OCI-LY7 (cell line): ENCODE data around the gene AKR7A3. TPM values are rescaled to one million over a fixed set of nuclear protein-coding genes. Genes with fewer than 3 reads are reported as not detected.

Experiments used
- BruUV-seq: library from RNA; stranded (reverse); fragments of 400-500 nt; replicated peaks from 2 replicates; lab custom pipeline; 2021; lab: Mats Ljungman, UMichigan
- CTCF ChIA-PET: fragments of 300-600 bp; sonication (Branson Sonifier 250); formaldehyde crosslinking; loops from one replicate; lab custom pipeline; 2022; ENCODE audit warnings: antibody characterized with exemption; ENCODE audit not compliant: unreplicated experiment; lab: Charles Lee
- POLR2A ChIA-PET: fragments of 300-600 bp; sonication (Branson Sonifier 250); formaldehyde crosslinking; loops from one replicate; lab custom pipeline; 2022; ENCODE audit warnings: antibody characterized with exemption; lab: Charles Lee
- DNase-seq: peaks from one replicate; pipeline ENCODE4 v3.0.0-alpha.2; 2015; ENCODE audit warnings: low spot score
- H2AFZ ChIP-seq: fragments of 200-600 bp; sonication (generic), shearing (Covaris generic); 2 replicates; pipeline ENCODE4 v1.6.1; 2014; ENCODE audit warnings: mild to moderate bottlenecking, antibody characterized with exemption, low read length, moderate library complexity
- H3K27ac ChIP-seq: fragments of 200-600 bp; sonication (generic); 2 replicates; pipeline ENCODE4 v1.5.1; 2014; ENCODE audit warnings: mixed run types, low read depth, mild to moderate bottlenecking, moderate library complexity, low read length, inconsistent platforms; ENCODE audit not compliant: poor library complexity, severe bottlenecking
- H3K36me3 ChIP-seq: fragments of 200-600 bp; sonication (generic); 2 replicates; pipeline ENCODE4 v1.6.1; 2014; ENCODE audit warnings: mild to moderate bottlenecking, antibody characterized with exemption, low read length, moderate library complexity, mixed read lengths; ENCODE audit not compliant: insufficient read depth
- H3K4me1 ChIP-seq: fragments of 200-600 bp; sonication (generic); 2 replicates; pipeline ENCODE4 v1.5.1; 2014; ENCODE audit warnings: mild to moderate bottlenecking, low read length; ENCODE audit not compliant: insufficient read depth, poor library complexity, severe bottlenecking
- H3K4me2 ChIP-seq: fragments of 200-600 bp; sonication (generic); 2 replicates; pipeline ENCODE4 v1.6.1; 2014; ENCODE audit warnings: mild to moderate bottlenecking, low read length
- H3K4me3 ChIP-seq: fragments of 200-600 bp; sonication (generic); 2 replicates; pipeline ENCODE4 v1.5.1; 2014; ENCODE audit warnings: mild to moderate bottlenecking, low read depth, low read length; ENCODE audit not compliant: poor library complexity, severe bottlenecking
- H3K79me2 ChIP-seq: fragments of 200-600 bp; sonication (generic); 2 replicates; pipeline ENCODE4 v1.6.1; 2016; ENCODE audit warnings: low read depth, mild to moderate bottlenecking, low read length, moderate library complexity, mixed read lengths; ENCODE audit not compliant: insufficient read depth
- H3K9me2 ChIP-seq: fragments of 200-600 bp; sonication (generic); 2 replicates; pipeline ENCODE4 v1.6.1; 2016; ENCODE audit warnings: mild to moderate bottlenecking, low read length, mixed read lengths; ENCODE audit not compliant: insufficient read depth
- H3K9me3 ChIP-seq: fragments of 200-600 bp; sonication (generic); 2 replicates; pipeline ENCODE4 v1.6.1; 2014; ENCODE audit warnings: mild to moderate bottlenecking, mixed run types, low read length, mixed read lengths
- H4K20me1 ChIP-seq: fragments of 200-600 bp; sonication (generic); 2 replicates; pipeline ENCODE4 v1.6.1; 2014; ENCODE audit warnings: mild to moderate bottlenecking, antibody characterized with exemption, low read length, moderate library complexity, mixed read lengths; ENCODE audit not compliant: insufficient read depth
- CTCF ChIP-seq: fragments of 200-600 bp; sonication (generic); conservative IDR thresholded peaks from 2 replicates; pipeline ENCODE4 v1.5.1; 2014; ENCODE audit warnings: mild to moderate bottlenecking, antibody characterized with exemption, low read length, moderate library complexity, mixed read lengths
- EZH2phosphoT487 ChIP-seq: fragments of 200-600 bp; sonication (generic); IDR thresholded peaks from 2 replicates; pipeline ENCODE4 v1.6.1; 2018; ENCODE audit warnings: low read depth, borderline replicate concordance, mild to moderate bottlenecking, mixed run types, antibody characterized with exemption, low read length, moderate library complexity, mixed read lengths
- intact Hi-C: fragments of 100-400 bp; cut with micrococcal nuclease; formaldehyde crosslinking; loops from one replicate; pipeline ENCODE4 v1.10.0; 2022; ENCODE audit not compliant: unreplicated experiment
- small RNA-seq: library from RNA; depleted of rRNA; stranded (forward); fragments of <200 nt; gene quantifications from one replicate; pipeline ENCODE3, GENCODE V24; 2014
- total RNA-seq, 2 experiments: library from RNA; depleted of rRNA in 1 of 2; stranded (reverse); fragments of >200 nt in 1 of 2; shearing (Covaris generic) in 1 of 2; gene quantifications; 2 replicates each; pipeline ENCODE4 v1.2.3, GENCODE V29; 2014 to 2022

Gene AKR7A3
- total RNA-seq, 2 experiments from 2014 or later = 1.2 to 2.6 TPM

DNA sequence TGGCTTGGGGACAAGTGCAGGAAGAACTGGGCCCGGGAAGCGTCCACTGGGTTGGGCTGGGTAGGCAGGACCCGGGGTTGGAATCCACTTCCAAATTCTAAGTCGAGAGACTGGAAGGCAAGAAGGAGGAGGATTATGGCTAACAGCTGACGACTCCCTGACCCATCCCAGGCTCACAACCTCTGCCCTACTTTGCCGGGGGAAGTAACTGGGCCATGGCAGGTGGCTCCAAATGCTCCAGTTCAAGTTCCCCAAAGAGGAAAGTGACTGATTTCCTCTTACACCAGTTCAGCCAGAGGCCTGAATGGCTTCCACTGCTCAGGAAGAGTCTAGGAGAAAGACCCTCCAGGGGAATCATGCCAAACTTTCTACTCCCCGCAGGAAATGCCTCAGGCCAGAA, 48.7 kb downstream of the AKR7A3 start:
- no TSS peak for BruUV-seq
- TF ChIP-seq EZH2phosphoT487 (no peak), CTCF (no peak)
- H3K4me2 ChIP-seq = no peak overlapping the region
- CTCF ChIA-PET = interaction anchor here (1.0 kb wide), 1 partner anchor 12 kb away, joined by 3 read pairs; the partner anchor contains the start of genes EMC1 and MRTO4
- no peaks in the 10 kb centered on the region for H3K4me1 ChIP-seq
- no peaks in the 10 kb centered on the region for H3K9me3 ChIP-seq
- H3K9me2 ChIP-seq = no peaks in the 10 kb centered on the region
- peaks cover 93% of the 10 kb centered on the region for H3K36me3 ChIP-seq
- POLR2A ChIA-PET = no interaction called here
- intact Hi-C loops = loop anchor here (5.0 kb wide), 1 partner anchor 63 kb away; no protein-coding TSS in a partner anchor
- no peaks in the 10 kb centered on the region; the same call in 1 of the 2 replicates for H3K79me2 ChIP-seq
- H3K4me3 ChIP-seq = no peak overlapping the region
- peaks cover 5% of the 10 kb centered on the region; the same call in 1 of the 2 replicates for H4K20me1 ChIP-seq
- H3K27ac ChIP-seq = no peak overlapping the region
- H2AFZ ChIP-seq = no peak overlapping the region
- DNase-seq = no peak

GRCh38 chr1:19234224-19234623, 54.3 kb downstream of the AKR7A3 start:
- ChIA-PET POLR2A (no interaction called here), CTCF (no interaction called here)
- no peak for DNase-seq
- Histone ChIP-seq H3K9me3 (no peaks in the 10 kb centered on the region), H3K36me3 (peaks cover 91% of the 10 kb centered on the region), H2AFZ (no peak overlapping the region), H3K9me2 (no peaks in the 10 kb centered on the region), H3K4me3 (no peak overlapping the region), H3K4me1 (no peaks in the 10 kb centered on the region), H3K4me2 (no peak overlapping the region), H3K79me2 (no peaks in the 10 kb centered on the region), H3K27ac (no peak overlapping the region), H4K20me1 (no peaks in the 10 kb centered on the region)
- intact Hi-C loops = no loop called here
- no TSS peak for BruUV-seq
- TF ChIP-seq EZH2phosphoT487 (no peak), CTCF (no peak)

Small RNAs within 50 kb of the gene (small RNA-seq; reads per million reads assigned to genes)
- gene RNU6-1099P = not detected

Other genes starting within 250 kb of the AKR7A3 start
- gene UBR4, start 78.5 kb downstream of the AKR7A3 start, total RNA-seq (2014; rRNA removed; shearing (Covaris generic)) = 92.9 and 121 TPM in 2 replicates
- 126 and 150 TPM in 2 replicates for gene UBR4, start 78.5 kb downstream of the AKR7A3 start, total RNA-seq (2022)
- 35.2 and 41.3 TPM in 2 replicates for gene EMC1, start 37.2 kb downstream of the AKR7A3 start, total RNA-seq (2014; rRNA removed; shearing (Covaris generic))
- 50.1 and 51.1 TPM in 2 replicates for gene EMC1, start 37.2 kb downstream of the AKR7A3 start, total RNA-seq (2022)
- gene MRTO4, start 37.0 kb downstream of the AKR7A3 start, total RNA-seq (2014; rRNA removed; shearing (Covaris generic)) = 60.0 and 67.6 TPM in 2 replicates
- gene MRTO4, start 37.0 kb downstream of the AKR7A3 start, total RNA-seq (2022) = 45.8 and 66.0 TPM in 2 replicates
- gene AKR7A2, start 23.4 kb upstream of the AKR7A3 start, total RNA-seq (2014; rRNA removed; shearing (Covaris generic)) = 53.9 and 75.2 TPM in 2 replicates
- 54.2 and 59.1 TPM in 2 replicates for gene AKR7A2, start 23.4 kb upstream of the AKR7A3 start, total RNA-seq (2022)
- gene SLC66A1, start 23.6 kb upstream of the AKR7A3 start, total RNA-seq (2014; rRNA removed; shearing (Covaris generic)) = 14.0 and 14.9 TPM in 2 replicates
- gene SLC66A1, start 23.6 kb upstream of the AKR7A3 start, total RNA-seq (2022) = 18.9 and 21.0 TPM in 2 replicates
- gene CAPZB, start 196.8 kb upstream of the AKR7A3 start, total RNA-seq (2014; rRNA removed; shearing (Covaris generic)) = 56.1 and 61.3 TPM in 2 replicates
- gene CAPZB, start 196.8 kb upstream of the AKR7A3 start, total RNA-seq (2022) = 187 and 190 TPM in 2 replicates